SK-N-MC (cell line): ENCODE results near the gene NMNAT2.

Experiments used
- EZH2 ChIP-seq: fragments of 200-600 bp; sonication (generic); IDR thresholded peaks from one replicate; pipeline ENCODE4 v1.6.1; 2017; ENCODE audit warnings: antibody characterized with exemption
- POLR2AphosphoS5 ChIP-seq: IDR thresholded peaks from 2 replicates; pipeline ENCODE4 v1.6.1; 2012; ENCODE audit warnings: mild to moderate bottlenecking, low read depth, low read length, borderline replicate concordance

- no peak for TF ChIP-seq EZH2
- TF ChIP-seq POLR2AphosphoS5 = no peak
Measured at GRCh38 chr1:183203094-183203493, 215.1 kb downstream of the NMNAT2 start.
